GM18951 (cell line): ENCODE data around the gene SLC9A2.

Experiments used
- POLR2A ChIP-seq: IDR thresholded peaks from 4 replicates; pipeline ENCODE4 v1.6.1; 2011; ENCODE audit warnings: mild to moderate bottlenecking; ENCODE audit not compliant: insufficient read length, insufficient read depth; ENCODE audit errors: extremely low read depth
- in situ Hi-C: fragments of 300-500 bp; cut with MboI; formaldehyde crosslinking; loops from one replicate; pipeline ENCODE4 v1.12.0; 2022; ENCODE audit warnings: low sequenced_read_pairs, mixed read lengths, inconsistent platforms; ENCODE audit not compliant: unreplicated experiment

Gene SLC9A2

DNA sequence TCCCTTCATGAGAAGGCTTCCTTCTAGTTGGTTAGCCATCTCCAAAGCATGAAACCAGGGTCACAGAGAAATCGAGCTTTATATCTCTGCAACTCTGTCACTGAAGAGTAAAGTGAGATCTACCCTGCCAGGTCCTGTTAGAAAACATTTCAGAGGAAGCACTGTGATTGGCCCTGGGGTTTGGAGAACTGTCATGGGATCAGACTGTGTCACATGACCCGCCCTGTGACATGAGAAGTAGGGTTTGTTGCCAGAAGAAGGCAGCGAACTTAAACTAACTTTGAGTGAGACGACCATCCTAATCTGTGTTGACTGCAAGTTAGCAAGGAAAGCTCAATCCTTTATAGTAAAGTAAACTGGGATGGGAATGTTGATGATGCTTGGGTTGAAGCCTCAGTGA is 55.5 kb downstream of the SLC9A2 start:
- in situ Hi-C loops = no loop called here
- TF ChIP-seq POLR2A = no peak

DNA sequence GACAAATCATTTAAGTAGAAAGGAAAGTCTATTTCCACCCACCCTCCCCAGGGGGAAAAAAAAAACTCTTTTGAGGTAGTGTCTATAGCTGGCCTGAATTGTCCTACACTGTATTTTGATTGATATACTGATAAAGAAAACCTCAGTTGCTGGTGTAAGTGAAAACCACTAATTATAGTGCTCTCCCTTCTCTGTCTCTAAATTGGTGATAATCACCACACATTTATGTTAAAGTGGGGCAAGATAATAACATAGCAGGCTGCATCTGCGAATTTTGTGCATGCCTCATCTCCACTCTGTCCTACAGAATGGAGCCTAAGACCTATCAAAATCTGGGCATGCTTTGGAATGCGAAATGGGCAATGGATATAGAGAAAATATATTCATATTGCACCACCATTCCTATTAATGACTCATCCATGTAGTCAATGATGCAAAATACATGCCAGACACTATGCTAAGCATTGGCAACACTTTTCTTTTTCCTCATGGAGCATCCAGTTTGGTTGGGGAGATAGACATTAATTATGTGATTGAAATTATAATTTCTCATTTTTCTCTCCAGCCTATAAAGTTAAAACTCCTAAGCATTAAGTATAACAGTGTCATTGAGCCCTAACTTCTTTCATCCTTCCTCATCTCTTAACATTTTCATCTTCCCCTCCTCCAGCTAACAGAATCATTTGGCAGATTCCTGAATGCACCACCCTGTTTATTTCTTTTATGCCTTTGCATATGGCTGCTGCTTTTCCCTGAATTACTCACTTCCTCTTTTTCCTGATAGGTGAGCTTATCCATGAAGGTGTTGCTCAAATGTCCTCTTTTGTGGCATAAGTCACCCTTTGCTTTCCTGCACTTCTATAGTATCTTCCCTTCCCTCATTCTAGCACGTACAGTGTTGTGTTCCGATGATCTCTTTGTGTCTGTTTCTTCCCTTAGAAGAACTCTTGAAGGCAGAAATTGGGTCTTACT is 58.2 kb downstream of the SLC9A2 start:
- in situ Hi-C loops = no loop called here
- no peak for TF ChIP-seq POLR2A

- no peak for TF ChIP-seq POLR2A
Observed at GRCh38 chr2:102678442-102678841, 59.1 kb downstream of the SLC9A2 start.

DNA sequence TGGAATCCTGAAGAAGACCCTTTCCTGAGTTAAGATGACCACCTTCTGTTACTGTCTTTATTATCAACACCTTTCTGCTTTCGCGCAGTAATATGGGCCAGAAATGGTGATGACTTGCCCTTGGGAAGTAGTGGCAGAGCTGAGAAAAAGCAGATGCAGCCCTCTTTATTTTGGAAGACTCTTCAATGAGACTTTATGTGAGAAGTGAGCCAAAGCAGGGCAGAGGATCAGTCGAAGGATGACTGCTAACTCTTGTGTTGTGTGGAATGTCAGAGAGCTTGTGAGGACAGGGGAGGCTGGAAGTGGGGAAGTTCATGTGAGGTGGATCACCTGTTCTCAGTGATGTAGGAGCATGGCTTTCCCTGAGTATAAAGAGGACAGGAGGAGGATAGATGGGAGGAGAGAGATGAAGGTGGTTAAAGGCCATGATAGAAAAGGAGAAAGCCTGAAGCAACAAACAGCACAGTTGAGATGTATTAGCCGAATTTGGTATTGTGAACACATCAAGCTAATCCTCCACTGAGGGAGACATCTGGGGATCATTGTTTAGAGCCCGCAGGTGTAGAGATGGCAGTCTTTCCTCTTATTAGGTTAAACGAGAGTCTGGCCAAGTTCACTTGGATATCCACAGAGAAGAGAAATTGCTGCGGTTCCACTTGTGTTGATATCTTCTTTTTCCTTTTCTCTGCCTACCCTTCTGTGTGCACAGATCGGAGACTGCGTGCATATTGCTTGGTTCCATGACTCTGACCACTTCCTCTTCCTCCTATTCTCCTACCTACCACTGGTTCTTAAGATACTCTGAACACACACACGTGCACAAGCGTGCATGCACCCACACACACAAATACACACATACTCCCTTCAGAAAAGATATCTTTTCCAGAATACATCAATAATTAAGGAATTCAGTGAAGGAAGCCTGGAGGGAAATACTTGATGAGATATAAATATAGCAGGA is 67.4 kb downstream of the SLC9A2 start:
- in situ Hi-C loops = no loop called here
- TF ChIP-seq POLR2A = no peak

More at GRCh38 chr2:102678442-102678841, 59.1 kb downstream of the SLC9A2 start:
- in situ Hi-C loops = no loop called here

DNA sequence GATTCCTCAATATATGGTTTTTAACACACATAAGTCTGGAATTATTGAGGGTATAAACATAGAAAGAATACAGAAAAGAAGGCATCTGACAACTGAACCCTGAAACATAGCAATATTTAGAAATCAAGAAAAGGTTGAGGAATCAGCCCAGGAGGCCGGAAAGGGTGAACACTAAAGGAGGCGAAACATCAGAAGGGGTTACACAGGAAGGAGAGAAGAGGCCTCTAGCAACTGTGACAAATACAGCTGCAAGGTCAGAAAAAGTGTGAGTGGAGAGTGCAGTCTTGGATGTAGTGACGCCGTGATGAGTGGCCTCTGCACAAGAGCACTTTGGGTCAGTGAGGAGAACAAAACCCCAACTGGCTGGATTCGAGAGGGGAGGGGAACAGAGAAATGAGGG is 70.7 kb downstream of the SLC9A2 start:
- in situ Hi-C loops = no loop called here
- TF ChIP-seq POLR2A = no peak

- no peak for TF ChIP-seq POLR2A
- in situ Hi-C loops = no loop called here
Observed at GRCh38 chr2:102696463-102696862, 77.1 kb downstream of the SLC9A2 start.

DNA sequence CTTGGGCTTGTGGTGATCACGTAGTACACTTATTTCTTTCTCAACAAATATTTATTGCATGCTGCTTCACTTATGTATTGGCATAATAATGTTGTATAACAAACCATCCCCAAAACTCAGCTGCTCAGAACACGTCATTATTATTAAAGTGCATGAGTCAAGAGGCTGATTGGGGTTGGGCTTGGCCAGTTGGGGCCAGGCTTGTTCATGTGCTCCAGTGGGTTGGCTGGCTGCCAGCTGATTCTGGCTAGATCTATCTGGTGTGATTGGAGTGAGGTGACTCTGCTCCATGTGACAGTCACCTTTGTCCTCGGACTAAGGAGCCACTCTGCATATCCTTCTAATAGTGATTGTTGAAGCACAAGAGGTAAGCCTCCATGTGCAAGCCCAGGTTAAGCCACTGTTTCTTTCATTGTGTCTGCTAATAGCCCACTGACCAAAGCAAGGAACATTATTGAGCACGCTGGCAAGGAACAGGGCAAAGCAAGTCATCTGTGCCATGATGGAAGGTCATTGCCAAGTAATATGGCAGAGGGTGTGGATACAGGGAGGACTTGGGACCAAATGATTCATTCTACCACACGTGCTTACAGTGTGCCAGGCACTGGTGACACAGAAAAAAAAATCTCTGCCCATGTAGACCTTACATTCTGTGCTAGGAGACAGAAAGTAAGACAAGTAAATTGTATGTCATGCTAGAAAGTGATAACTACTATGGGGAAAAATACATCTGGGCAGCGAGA is 79.2 kb downstream of the SLC9A2 start:
- in situ Hi-C loops = no loop called here
- no peak for TF ChIP-seq POLR2A

DNA sequence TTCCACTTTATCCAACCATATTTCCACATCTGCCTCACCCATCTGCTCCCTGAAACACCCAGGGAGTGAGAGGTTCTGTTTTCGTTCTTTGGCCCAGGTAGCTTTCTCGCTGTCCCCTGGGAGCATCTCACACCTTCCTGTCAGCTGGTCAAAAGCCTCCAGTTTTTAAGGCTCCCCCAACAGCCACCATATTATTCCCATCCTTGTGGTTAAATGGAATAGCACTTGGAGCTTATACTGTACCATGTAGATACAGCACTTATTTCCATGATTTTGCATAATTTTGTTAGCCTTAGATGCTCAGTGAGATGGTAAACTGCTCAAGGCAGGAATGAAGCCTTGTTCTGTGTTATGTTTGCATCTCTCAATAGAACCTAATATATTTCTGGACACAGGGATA is 84.0 kb downstream of the SLC9A2 start:
- in situ Hi-C loops = no loop called here
- no peak for TF ChIP-seq POLR2A

- in situ Hi-C loops = no loop called here
- no peak for TF ChIP-seq POLR2A
Observed at GRCh38 chr2:102703748-102704147, 84.4 kb downstream of the SLC9A2 start.

GRCh38 chr2:102704531-102704930 is 85.2 kb downstream of the SLC9A2 start:
- in situ Hi-C loops = no loop called here
- TF ChIP-seq POLR2A = no peak

DNA sequence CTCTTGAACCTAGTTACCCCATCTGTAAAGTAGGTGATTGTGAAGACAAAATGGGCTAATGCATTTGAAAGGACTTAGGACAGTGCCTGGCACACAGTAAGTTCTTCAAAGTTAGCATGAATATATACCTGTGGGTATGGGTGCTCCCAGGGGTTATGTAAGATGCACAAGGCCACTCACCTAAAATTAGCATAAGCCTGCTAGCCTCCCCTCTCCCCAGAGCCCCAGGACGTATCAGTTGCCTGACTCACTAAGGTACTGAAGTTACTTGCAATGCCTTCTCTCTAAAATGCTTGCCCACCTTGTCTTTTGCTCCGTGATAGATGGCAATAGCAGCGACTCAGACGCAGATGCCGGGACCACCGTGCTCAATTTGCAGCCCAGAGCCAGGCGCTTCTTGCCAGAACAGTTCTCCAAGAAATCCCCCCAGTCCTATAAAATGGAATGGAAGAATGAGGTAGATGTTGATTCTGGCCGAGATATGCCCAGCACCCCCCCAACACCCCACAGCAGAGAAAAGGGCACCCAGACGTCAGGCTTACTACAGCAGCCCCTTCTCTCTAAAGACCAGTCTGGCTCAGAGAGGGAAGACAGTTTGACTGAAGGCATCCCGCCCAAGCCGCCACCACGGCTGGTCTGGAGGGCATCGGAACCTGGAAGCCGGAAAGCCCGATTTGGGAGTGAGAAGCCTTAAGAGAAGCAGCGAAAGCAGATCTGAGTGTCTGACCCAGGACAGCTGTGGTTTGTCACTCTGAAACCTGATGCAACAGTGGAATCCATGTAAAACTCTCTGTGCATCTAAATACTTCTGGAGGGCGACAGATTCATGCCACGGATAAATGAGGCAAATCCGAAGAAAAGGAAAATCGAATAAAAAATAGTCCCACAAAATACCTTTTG is 88.7 kb downstream of the SLC9A2 start:
- in situ Hi-C loops = no loop called here
- no peak for TF ChIP-seq POLR2A
